ENCODE measurements around the gene CNP.
"Not testable (repeated sequence)": the region's sequence is repeated elsewhere in the genome, so short reads cannot be mapped to it uniquely, and the experiment has no call there.

GRCh38 chr17:42012363-42012762 lies 45.8 kb downstream of the CNP start:
- not testable (repeated sequence) for TF ChIP-seq EZH2 (IDR thresholded peaks at IDR 0.05; ENCODE audit: borderline replicate concordance, low read length)
- TF ChIP-seq, protein P1, sequence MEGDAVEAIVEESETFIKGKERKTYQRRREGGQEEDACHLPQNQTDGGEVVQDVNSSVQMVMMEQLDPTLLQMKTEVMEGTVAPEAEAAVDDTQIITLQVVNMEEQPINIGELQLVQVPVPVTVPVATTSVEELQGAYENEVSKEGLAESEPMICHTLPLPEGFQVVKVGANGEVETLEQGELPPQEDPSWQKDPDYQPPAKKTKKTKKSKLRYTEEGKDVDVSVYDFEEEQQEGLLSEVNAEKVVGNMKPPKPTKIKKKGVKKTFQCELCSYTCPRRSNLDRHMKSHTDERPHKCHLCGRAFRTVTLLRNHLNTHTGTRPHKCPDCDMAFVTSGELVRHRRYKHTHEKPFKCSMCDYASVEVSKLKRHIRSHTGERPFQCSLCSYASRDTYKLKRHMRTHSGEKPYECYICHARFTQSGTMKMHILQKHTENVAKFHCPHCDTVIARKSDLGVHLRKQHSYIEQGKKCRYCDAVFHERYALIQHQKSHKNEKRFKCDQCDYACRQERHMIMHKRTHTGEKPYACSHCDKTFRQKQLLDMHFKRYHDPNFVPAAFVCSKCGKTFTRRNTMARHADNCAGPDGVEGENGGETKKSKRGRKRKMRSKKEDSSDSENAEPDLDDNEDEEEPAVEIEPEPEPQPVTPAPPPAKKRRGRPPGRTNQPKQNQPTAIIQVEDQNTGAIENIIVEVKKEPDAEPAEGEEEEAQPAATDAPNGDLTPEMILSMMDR (conservative IDR thresholded peaks at IDR 0.05 in 1 of 2, IDR thresholded peaks at IDR 0.05 in 1 of 2; ENCODE audit: extremely low read depth in 1 of 2, insufficient read depth in 1 of 2, low read depth in 1 of 2, low read length in 2 of 2): not testable (repeated sequence)

Measured in mammary epithelial cell (primary cell).